Measurements from ENCODE around the gene MAGEC3. TPM values are rescaled to one million over a fixed set of nuclear protein-coding genes. Genes with fewer than 3 reads are reported as not detected.

Gene MAGEC3
- total RNA-seq, 2 donors from 2014 or later = not detected

Other genes starting within 250 kb of the MAGEC3 start
- gene SPANXA2, start 248.6 kb upstream of the MAGEC3 start, total RNA-seq = not detected
- not detected for gene SPANXD, start 139.6 kb upstream of the MAGEC3 start, total RNA-seq
- gene MAGEC1, start 65.6 kb downstream of the MAGEC3 start, total RNA-seq = not detected

Measured in body of pancreas (tissue), 2 donors.